HG03354 (cell line): ENCODE results near the gene PACSIN1.
"Not testable (repeated sequence)": the region's sequence is repeated elsewhere in the genome, so short reads cannot be mapped to it uniquely, and the experiment has no call there.

Experiments
- ATAC-seq: cut with Tn5 transposase; IDR thresholded peaks from one replicate; pipeline ENCODE4 v1.9.1; 2021; ENCODE audit warnings: mild to moderate bottlenecking; ENCODE audit not compliant: unreplicated experiment, poor library complexity, severe bottlenecking

PACSIN1 gene

DNA sequence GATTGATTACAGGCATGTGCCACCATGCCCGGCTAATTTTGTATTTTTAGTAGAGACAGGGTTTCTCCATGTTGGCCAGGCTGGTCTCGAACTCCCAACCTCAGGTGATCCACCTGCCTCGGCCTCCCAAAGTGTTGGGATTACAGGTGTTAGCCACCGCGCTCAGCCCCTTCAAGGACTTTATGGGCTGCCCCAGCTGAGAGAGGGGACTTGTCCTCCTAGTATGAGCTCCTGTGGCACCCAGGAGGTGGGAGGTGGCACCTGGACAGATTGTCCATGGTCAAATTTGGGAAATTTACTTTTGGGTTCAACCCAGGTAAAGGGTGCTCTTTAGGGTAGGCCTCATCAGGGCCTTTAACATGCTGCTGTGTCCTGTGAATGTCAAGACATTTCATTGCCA, 17.9 kb downstream of the PACSIN1 start:
- not testable (repeated sequence) for ATAC-seq

DNA sequence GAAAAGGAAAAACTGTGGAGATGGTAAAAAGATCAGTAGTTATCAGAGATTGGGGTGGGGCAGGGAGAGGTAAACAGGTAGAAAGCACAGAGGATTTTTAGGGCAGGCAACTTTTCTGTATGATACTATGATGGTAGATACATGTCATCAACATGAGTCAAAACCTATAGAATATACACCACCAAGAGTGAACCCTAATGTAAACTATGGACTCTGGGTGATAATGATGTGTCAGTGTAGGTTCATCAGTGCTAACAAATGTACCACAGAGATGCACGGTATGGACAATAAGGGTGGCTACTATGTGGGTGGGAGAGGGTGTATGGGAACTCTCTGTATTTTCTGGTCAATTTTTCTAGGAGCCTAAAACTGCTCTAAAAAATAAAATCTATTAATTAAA, 18.5 kb downstream of the PACSIN1 start:
- ATAC-seq = no peak

DNA sequence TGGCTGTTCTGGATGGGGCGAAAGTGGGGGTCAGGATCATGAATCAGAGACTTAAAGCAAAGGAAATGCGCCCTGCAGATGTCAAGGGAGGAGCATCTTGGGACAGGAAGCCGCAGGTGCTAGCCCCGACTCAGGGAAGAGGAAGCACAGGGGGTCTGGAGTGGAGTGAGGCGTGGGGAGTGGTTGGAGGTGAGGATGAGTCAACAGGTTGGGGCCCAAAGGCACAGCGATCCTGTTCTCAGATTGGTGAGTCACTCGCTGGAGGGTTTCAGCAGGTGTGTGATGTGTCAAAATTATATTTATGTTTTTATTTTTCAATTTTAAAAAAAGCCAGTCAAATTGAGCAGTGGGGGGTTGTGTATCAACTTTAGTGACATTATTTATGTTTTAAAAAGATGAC, 19.0 kb downstream of the PACSIN1 start:
- no peak for ATAC-seq

DNA sequence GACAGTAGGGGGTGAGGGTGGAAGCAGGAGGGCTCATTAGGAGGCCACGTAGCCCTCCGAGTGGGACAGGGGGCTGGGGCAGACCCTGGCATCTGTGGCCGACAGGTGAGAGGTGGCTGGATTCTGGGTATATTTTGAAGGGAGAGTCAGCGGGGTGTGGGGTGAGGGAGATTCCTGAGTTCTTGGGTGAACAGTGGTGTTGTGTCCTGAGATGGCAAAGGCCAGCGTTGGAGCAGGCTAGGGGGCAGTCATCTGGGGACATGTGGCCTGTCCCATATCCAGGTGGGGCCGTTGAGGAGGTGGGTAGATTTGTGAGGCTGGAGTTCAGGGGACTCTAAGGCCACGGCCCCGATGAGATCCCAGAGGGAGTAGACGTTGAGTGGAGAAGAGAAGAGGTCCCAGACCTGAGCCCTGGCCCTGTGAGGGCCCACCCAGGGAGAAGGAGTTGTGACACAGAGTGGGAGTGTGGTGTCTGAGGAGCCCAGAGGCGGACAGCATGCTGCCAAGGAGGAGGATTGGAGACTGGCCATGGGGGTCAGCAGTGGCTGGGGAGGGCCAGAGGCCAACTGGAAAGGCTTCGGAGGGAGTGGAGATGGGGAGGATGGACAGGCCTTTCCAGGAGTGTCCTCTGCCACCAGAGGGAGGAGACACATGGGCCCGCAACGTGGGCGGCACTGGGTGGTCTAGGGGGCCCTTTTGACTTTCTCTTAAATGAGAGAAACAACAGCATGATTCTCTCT, 19.6 kb downstream of the PACSIN1 start:
- ATAC-seq = no peak

DNA sequence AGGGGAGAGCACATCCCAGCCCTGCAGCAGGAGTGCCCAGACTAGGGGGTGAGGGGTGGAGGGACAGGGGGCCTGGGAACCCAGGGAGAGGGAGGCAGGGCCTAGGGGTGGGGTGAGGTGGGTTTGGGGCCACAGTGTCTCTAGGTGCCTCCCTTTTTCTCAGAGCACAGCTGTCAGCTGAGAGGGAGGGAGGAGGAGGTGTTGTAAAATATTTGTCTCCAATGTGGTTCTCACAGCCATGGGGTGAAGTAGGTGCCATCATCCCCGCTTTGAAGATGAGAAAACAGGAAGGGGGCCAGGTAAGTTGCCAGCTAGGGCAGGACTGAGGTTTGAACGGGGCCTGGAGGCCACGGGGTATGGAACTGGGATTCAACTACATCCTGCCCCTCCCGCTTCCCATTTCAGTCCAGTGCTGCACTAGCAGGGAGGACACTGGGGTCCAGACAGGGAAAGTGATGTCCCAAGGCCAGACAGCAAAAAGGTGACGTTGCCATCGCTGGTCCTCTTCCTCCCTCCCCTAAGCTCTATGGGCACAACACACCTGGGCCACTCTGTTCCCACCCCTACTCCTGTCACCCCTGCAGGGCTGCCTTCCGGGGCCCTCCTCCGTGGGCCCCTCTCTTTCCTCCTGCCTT, 20.3 kb downstream of the PACSIN1 start:
- ATAC-seq = no peak

DNA sequence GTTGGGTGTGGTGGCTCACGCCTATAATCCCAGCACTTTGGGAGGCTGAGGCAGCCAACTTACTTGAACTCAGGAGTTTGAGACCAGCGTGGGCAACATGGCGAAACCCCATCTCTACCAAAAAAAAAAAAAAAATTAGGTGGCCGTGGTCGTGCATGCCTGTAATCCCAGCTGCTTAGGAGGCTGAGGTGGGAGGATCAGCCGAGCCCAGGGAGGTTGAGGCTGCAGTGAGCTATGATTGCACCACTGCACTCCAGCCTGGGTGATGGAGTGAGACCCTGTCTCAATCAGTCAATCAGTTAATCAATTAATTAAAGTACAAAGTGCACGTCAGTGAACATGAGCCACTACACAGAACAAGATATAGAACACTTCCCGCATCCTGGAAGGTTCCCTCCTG, 21.0 kb downstream of the PACSIN1 start:
- not testable (repeated sequence) for ATAC-seq

DNA sequence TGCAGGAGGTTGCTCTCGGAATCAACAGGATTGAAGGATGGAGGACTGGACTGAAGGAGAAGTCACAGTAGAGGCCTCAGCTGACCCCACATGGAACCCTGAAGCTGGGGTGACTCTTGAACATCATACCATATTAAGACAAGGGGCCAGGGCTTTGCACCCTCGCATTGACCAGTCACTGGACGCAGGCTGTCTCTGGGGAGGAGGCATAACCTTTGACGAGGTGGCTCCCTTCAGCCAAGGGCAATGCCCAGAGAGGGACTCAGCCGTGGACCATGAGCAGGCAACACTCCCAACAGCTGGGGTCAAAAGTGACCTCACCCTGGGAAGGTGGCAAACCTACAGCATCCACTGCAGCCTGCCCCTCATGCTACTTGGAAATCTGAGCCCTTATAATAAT, 21.7 kb downstream of the PACSIN1 start:
- no peak for ATAC-seq

DNA sequence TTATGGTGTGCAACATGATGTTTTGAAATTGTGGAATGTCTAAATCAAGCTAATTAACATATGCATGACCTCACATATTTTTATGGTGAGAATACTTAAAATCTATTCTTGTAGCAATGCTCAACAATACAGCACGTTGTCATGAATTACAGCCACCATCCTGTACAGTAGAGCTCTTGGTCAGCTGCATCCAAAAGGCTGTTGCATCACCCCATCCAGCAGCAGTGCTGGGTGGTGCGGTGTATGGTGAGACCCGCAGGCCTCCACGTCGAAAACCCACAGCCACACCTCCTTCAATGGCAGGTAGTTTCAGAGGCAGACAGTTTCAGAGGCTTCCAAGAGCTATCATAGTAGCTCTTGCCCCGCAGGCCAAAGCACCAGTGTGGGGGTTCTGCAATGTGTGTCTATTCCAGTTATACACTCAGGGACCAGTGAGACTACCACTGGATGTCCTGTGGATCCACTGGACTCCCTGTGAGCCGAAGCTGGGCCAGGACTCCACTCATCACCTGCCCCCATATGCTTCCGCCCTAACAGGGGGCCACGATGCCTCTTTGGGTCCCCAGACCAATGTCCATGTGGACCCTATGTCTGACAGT, 23.4 kb downstream of the PACSIN1 start:
- no peak for ATAC-seq

DNA sequence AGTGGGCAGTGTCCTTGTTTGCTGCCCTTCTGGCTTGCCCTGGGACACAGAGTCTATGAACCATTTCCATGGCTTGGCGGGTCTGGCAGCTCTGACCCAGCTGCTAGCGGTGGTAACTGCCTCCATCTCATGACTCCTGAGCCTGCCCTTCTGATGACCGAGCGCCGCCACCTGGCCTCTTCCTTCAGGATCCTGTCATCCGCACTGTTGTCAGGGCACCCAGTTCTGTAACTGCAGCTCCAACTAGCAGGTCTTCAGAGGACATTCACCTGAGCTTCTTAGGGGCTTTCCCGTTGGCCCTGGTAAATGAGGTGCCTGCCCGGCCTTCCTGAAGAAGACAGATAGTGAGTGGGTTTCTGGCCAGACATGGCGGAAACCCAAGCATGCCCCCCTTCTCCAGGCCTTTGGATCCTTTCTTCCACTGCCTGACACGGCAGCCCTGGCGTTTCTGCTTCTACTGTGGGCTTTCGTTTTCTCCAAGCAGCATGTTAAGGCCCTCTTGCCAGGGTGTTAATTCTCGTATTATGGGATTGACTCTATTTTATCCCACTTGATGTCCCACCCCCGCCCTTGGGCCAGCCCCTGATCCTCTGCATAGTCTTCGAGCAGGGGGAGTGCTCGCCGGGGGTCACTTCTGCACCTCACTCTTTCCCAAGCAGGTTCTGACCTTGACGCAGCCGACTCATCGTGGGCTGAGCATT, 24.7 kb downstream of the PACSIN1 start:
- no peak for ATAC-seq

DNA sequence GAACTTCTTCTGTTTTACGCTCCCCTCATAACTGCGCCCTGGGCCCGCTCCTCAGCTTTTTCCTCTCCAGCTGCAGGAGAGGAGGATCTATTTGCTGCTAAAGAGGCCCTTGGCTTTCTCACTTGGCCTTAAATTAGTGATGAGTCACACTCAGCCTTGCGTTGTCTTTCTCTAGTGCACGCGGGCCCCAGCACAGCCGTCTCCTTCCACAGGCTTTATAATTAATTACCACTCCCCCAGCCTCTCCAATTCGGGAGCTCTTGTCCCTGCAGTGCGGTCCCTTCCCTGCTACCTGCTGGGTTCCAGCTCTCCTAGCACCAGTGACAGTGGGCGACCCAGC, 25.2 kb downstream of the PACSIN1 start:
- ATAC-seq = no peak

DNA sequence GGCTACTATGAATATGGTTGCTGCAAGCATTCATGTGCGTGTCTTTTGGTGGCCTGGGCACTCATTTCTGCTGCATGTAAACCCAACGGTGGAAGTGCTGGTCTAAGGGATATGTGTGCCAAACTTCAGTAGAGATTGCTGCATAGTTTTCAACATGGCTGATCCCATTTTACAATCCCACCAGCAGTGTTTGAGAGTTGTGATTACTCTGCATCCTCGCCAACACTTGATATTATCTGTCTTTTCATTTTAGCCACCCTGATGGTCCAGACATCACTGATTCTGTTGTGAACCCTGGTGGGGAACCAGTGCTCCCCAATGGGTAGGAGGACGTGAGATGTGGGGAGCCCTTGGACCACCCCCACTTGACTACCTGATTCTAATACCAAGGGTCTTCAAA, 27.5 kb downstream of the PACSIN1 start:
- ATAC-seq = no peak

DNA sequence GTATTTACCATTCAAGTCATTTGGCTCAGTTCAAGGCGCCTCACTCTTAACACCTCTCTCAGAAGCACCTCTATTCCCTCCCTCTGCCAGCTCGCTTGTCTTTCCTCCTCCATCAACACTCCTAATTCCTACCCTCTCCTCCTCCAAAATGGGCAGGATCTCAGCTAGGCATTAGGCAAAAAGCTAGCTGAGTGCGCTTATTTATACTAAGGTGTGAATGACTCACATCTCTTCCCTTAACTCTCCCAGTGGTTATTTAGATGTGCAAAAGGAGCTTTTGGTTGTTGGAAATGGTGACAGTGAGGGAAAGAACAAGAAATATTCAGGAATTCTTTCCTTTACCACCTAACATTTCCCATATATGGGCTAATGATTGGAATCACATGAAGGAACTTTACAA, 29.1 kb downstream of the PACSIN1 start:
- no peak for ATAC-seq

DNA sequence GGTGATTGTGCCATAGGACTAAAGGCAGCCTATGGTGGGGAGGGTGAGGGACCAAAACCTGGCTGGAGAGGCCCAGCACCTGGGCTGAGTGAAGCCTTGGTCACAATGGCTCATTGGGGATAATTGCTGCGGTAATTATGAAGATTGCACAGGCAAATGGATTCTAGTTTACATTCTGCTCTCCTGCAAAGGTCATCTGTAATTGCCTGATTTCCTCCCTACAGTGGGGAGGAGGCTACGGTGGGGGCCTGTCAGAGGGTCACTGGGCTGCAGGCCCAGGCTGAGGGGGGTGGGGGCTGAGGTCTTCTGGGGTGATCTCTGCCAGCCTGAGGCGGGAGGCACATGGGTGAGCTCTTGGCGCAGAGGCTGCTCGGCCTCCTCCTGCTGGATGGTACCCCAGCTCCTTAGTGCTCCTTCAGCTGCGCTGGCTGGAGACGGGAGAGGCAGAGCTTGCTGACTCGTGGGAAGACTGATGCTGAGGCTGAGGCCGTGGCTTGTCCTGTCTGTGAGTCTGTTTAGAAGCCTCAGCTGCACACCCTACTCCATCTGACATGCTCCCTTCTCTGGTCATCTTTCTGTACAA, 30.3 kb downstream of the PACSIN1 start:
- no peak for ATAC-seq

DNA sequence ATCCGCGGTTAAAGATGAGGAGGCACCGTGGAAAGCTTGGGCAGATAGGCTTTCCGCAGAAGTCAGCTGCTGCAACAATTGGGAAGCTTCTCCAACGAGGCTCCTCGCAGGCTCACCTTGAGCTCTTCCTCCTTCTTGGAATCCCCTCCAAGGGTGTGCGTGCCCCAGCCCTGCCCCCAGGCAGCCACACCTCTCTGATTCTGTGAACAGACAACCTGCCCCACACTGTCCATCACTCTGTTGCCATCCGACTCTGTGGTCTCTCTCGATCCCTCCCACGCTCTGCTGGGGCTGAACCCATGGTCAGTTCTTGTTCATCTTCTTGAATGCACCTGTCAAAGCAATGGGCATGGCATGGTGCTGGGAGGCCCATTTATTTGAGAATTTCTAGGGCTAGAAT, 31.5 kb downstream of the PACSIN1 start:
- no peak for ATAC-seq

DNA sequence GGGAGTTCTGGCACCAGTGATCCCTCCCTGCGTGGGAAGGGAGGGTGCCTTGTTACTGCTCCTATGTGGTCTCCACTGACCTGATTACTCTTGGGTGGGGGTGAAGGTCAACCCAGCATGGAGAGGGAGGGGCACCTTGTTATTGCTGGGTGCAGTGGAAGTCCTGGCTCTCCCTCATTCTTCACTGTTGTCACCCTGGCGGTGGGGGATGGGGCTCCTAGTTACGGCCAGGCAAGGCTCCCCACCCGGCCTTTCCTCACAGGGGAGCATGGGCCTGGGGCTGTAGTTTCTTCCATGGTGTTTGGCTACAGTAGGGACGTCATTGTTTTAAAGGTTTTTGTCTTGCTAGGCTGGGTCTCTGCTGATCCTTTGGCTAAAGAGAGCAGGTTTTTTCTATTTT, 40.8 kb downstream of the PACSIN1 start:
- no peak for ATAC-seq

DNA sequence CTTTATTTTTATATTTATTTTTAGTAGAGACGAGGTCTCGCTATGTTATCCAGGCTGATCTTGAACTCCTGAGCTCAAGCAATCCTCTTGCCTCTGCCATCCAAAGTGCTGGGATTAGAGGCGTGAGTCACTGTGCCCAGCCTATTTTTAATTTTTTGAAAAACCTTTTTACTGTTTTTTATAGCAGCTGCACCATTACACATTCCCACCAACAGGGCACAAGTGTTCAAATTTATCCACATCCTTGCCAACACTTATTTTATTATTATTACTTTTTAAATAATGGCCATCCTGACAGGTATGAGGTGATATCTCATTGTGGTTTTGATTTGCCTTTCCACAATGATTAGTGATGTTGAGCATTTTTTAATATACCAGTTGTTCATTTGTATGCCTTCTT, 42.5 kb downstream of the PACSIN1 start:
- ATAC-seq = no peak

DNA sequence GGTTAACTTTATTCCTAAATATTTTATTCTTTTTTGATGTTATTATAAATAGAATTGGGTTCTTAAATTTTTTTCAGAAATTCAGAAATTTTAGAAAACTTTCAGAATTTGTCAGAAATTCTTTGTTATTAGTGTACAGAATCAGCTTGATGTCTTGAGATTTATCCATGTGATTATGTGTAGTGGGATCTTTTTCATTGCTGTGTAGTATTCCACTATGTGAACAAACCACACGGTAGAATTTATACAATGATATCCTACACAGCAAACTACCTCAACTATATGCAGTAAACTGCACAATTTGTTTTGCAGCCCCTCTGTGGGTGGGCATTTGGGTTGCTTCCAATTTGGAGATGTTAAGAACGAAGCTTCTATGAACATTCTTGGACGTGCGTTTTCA, 43.9 kb downstream of the PACSIN1 start:
- ATAC-seq = no peak

DNA sequence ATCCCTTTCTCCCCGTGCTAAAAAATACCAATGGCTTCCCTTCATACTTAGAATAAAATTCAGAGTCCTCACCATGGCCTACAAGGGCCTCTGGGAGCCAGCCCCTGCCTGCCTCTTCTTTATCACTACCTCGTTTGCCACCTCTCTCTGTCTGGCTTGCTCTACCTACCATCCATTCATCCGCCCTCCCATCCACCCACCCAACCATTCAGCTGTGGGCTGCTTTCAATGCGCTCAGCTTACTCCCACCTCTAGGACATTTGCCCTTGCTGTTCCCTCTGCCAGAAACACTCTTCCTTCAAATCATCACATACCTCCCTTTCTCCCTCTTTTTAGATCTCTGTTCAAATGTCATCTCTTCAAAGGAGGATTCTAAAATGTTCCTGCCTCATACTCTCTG, 44.4 kb downstream of the PACSIN1 start:
- no peak for ATAC-seq

DNA sequence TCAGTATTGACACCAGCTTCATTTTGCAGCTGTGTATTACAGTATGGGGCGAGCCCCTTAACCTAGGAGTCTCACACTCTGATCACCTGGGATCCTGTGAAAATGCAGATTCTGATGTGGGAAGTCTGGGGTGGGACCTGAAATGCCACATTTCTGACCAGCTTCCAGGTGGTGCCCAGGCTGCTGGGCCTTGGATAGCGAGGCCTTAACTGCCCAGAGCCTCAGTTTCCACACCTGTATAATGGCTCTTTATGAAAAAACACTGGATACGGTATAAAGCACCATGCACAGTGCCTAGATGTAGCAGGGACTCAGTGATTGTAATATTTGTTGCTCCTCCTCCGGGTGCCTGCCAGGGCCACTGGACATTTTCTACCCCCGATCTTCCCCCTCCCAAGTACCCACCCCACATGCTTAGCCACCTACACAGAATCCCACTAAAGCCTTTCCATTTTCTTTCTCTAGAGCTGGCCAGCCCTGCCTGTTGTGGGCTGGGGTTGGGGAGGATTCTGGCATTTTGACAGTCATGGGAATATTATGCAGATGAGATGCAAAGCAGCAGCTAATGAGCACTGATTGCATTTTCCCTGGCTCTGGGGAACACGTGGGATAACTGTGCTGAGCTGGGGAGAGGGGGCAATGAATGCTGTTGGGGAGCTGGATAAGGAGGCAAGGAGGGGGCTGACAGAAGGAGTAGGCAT, 45.5 kb downstream of the PACSIN1 start:
- no peak for ATAC-seq
